ENCODE data around the gene ACOXL.

GRCh38 chr2:110843959-110844510, 111.7 kb downstream of the ACOXL start:
- TF ChIP-seq TRIM24 (IDR thresholded peaks at IDR 0.05) (no peak), REST (IDR thresholded peaks at IDR 0.05; ENCODE audit: borderline replicate concordance) (no peak), REST (CRISPR knock-in tag; IDR thresholded peaks at IDR 0.05; ENCODE audit: low read depth) (no peak)

All from K562 (cell line).